H9 (cell line): ENCODE results near the gene IGF1. TPM values are rescaled to one million over a fixed set of nuclear protein-coding genes. Genes with fewer than 3 reads are reported as not detected.

Experiments
- DNase-seq: peaks from one replicate; pipeline ENCODE4 v3.0.0-alpha.2; 2017
- H2AFZ ChIP-seq: one replicate; pipeline ENCODE4 v1.6.1; 2013; ENCODE audit warnings: mild to moderate bottlenecking, low read length, control low read depth, moderate library complexity
- H2AK5ac ChIP-seq: 2 replicates; pipeline ENCODE4 v1.6.1; 2013; ENCODE audit warnings: low read length, control low read depth, mixed read lengths; ENCODE audit not compliant: insufficient read length
- H2BK120ac ChIP-seq: one replicate; pipeline ENCODE4 v1.6.1; 2013; ENCODE audit warnings: low read depth, mild to moderate bottlenecking, low read length, control low read depth, inconsistent platforms; ENCODE audit not compliant: poor library complexity, severe bottlenecking
- H2BK12ac ChIP-seq: 2 replicates; pipeline ENCODE4 v1.6.1; 2013; ENCODE audit warnings: low read length, control low read depth, mixed read lengths, low read depth; ENCODE audit not compliant: insufficient read length
- H2BK15ac ChIP-seq: 2 replicates; pipeline ENCODE4 v1.6.1; 2013; ENCODE audit warnings: low read depth, low read length, control low read depth
- H2BK20ac ChIP-seq: one replicate; pipeline ENCODE4 v1.6.1; 2013; ENCODE audit warnings: low read depth, mild to moderate bottlenecking, low read length, control low read depth, inconsistent platforms; ENCODE audit not compliant: poor library complexity, severe bottlenecking
- H2BK5ac ChIP-seq: 2 replicates; pipeline ENCODE4 v1.6.1; 2013; ENCODE audit warnings: low read length, control low read depth, mixed read lengths; ENCODE audit not compliant: insufficient read length
- H3K14ac ChIP-seq: 2 replicates; pipeline ENCODE4 v1.6.1; 2013; ENCODE audit warnings: low read length, control low read depth; ENCODE audit not compliant: insufficient read depth
- H3K18ac ChIP-seq: 2 replicates; pipeline ENCODE4 v1.6.1; 2013; ENCODE audit warnings: low read depth, mild to moderate bottlenecking, mixed read lengths, low read length, control low read depth; ENCODE audit not compliant: insufficient read length
- H3K23ac ChIP-seq: 2 replicates; pipeline ENCODE4 v1.6.1; 2013; ENCODE audit warnings: low read length, control low read depth, mixed read lengths, low read depth; ENCODE audit not compliant: insufficient read length
- H3K23me2 ChIP-seq: 2 replicates; pipeline ENCODE4 v1.6.1; 2013; ENCODE audit warnings: low read depth, mild to moderate bottlenecking, mixed read lengths, low read length, control low read depth; ENCODE audit not compliant: insufficient read length, poor library complexity, severe bottlenecking
- H3K27ac ChIP-seq: 2 replicates; pipeline ENCODE4 v1.5.1; 2013; ENCODE audit warnings: low read length, control low read depth, mixed read lengths, low read depth; ENCODE audit not compliant: insufficient read length
- H3K27me3 ChIP-seq: 2 replicates; pipeline ENCODE4 v1.6.1; 2013; ENCODE audit warnings: low read length, control low read depth, inconsistent platforms; ENCODE audit not compliant: insufficient read depth
- H3K4ac ChIP-seq: 2 replicates; pipeline ENCODE4 v1.6.1; 2013; ENCODE audit warnings: low read depth, mild to moderate bottlenecking, control low read depth, inconsistent platforms, low read length, moderate library complexity
- H3K4me1 ChIP-seq: 2 replicates; pipeline ENCODE4 v1.6.1; 2013; ENCODE audit warnings: low read length, control low read depth, inconsistent platforms; ENCODE audit not compliant: insufficient read depth
- H3K4me2 ChIP-seq: 2 replicates; pipeline ENCODE4 v1.6.1; 2013; ENCODE audit warnings: low read length, control low read depth, mixed read lengths; ENCODE audit not compliant: insufficient read length, insufficient read depth
- H3K56ac ChIP-seq: 2 replicates; pipeline ENCODE4 v1.6.1; 2013; ENCODE audit warnings: low read depth, mild to moderate bottlenecking, mixed read lengths, low read length, control low read depth; ENCODE audit not compliant: insufficient read length
- H3K79me1 ChIP-seq: 2 replicates; pipeline ENCODE4 v1.6.1; 2013; ENCODE audit warnings: low read depth, mild to moderate bottlenecking, moderate library complexity, low read length, control low read depth, inconsistent platforms; ENCODE audit not compliant: insufficient read depth, poor library complexity, severe bottlenecking
- H3K79me2 ChIP-seq: 2 replicates; pipeline ENCODE4 v1.6.1; 2013; ENCODE audit warnings: low read length, control low read depth, inconsistent platforms; ENCODE audit not compliant: insufficient read depth
- H3K9ac ChIP-seq: 2 replicates; pipeline ENCODE4 v1.6.1; 2013; ENCODE audit warnings: low read length, control low read depth, mixed read lengths; ENCODE audit not compliant: insufficient read length; ENCODE audit errors: extremely low read depth
- H3K9me3 ChIP-seq: one replicate; pipeline ENCODE4 v1.6.1; 2013; ENCODE audit warnings: low read depth, low read length, inconsistent platforms; ENCODE audit not compliant: control insufficient read depth
- H3T11ph ChIP-seq: one replicate; pipeline ENCODE4 v1.6.1; 2013; ENCODE audit warnings: mild to moderate bottlenecking, low read length, control low read depth, inconsistent platforms
- H4K20me1 ChIP-seq: one replicate; pipeline ENCODE4 v1.6.1; 2013; ENCODE audit not compliant: control insufficient read depth, insufficient read length, insufficient read depth
- H4K5ac ChIP-seq: 2 replicates; pipeline ENCODE4 v1.6.1; 2013; ENCODE audit warnings: low read depth, mild to moderate bottlenecking, mixed read lengths, low read length, control low read depth; ENCODE audit not compliant: insufficient read length
- H4K8ac ChIP-seq: replicated peaks from 2 replicates; pipeline ENCODE4 v1.6.1; 2013; ENCODE audit warnings: low read length, control low read depth, mixed read lengths, low read depth; ENCODE audit not compliant: insufficient read length
- H4K91ac ChIP-seq: 2 replicates; pipeline ENCODE4 v1.6.1; 2013; ENCODE audit warnings: low read depth, mild to moderate bottlenecking, moderate library complexity, mixed read lengths, low read length, control low read depth; ENCODE audit not compliant: insufficient read length
- H3K27ac Mint-ChIP-seq, 3 experiments: 2 replicates in 2 of 3; 3 replicates in 1 of 3; pipeline ENCODE4 v1.8.0; 2020 to 2021; ENCODE audit warnings: mixed read lengths in 3 of 3, mild to moderate bottlenecking in 1 of 3, moderate library complexity in 1 of 3
- H3K27me3 Mint-ChIP-seq: 2 replicates; pipeline ENCODE4 v1.8.0; 2021; ENCODE audit warnings: low read depth, mild to moderate bottlenecking, moderate library complexity, mixed read lengths
- H3K36me3 Mint-ChIP-seq, 3 experiments: 2 replicates in 2 of 3; 3 replicates in 1 of 3; pipeline ENCODE4 v1.8.0; 2020 to 2021; ENCODE audit warnings: low read depth in 3 of 3, mixed read lengths in 3 of 3; ENCODE audit not compliant: insufficient read depth in 1 of 3
- H3K4me1 Mint-ChIP-seq, 2 experiments: 2 replicates each; pipeline ENCODE4 v1.8.0; 2020; ENCODE audit warnings: mixed read lengths in 2 of 2
- H3K4me3 Mint-ChIP-seq, 2 experiments: 2 replicates in 1 of 2; 3 replicates in 1 of 2; pipeline ENCODE4 v1.8.0; 2020 to 2021; ENCODE audit warnings: mild to moderate bottlenecking in 2 of 2, mixed read lengths in 2 of 2, moderate library complexity in 1 of 2
- H3K9me3 Mint-ChIP-seq, 2 experiments: 2 replicates in 1 of 2; 3 replicates in 1 of 2; pipeline ENCODE4 v1.8.0; 2020; ENCODE audit warnings: mild to moderate bottlenecking in 2 of 2, mixed read lengths in 2 of 2, moderate library complexity in 1 of 2
- WGBS: extraction: QIAGEN DNeasy Blood & Tissue Kit; methylation state at CpG from one replicate; pipeline ENCODE4 v1.1.7; 2013; ENCODE audit warnings: missing lambda C conversion rate, low lambda C conversion rate, mixed read lengths; ENCODE audit not compliant: insufficient read length; ENCODE audit errors: extremely low coverage; 5-methylcytosine and 5-hydroxymethylcytosine counted together
- total RNA-seq: library from RNA; stranded (reverse); gene quantifications from 2 replicates; pipeline ENCODE4 v1.2.1, GENCODE V29; 2021
- TF ChIP-seq, protein P1 (sequence below): fragments of 200-600 bp; sonication (generic); conservative IDR thresholded peaks from 3 replicates; pipeline ENCODE4 v1.8.0; 2021; ENCODE audit warnings: antibody characterized with exemption, mild to moderate bottlenecking

Gene IGF1
- total RNA-seq, 1 experiment from 2014 or later = not detected

DNA sequence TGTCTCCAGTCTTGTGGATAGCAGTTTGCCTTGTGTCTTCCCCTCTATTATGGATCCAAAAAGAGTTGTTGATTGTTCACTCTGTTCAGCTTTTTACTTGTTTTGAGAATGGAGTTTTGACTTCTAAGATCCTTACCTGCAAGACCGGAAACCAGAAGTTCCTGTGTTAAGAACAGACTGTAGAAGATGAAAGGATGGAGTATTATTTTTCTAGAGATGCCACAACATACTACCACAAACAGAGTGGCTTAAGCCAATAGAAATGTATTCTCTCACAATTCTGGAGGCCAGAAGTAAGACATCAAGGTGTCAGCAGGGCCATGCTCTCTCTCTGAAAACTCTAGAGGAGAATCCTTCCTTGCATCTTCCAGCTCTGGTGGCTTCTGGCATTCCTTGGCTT, 95.0 kb downstream of the IGF1 start:
- Histone ChIP-seq H4K91ac (no peak overlapping the region), H3K79me2 (no peaks in the 10 kb centered on the region), H4K8ac (no peak overlapping the region), H4K20me1 (no peaks in the 10 kb centered on the region), H3K79me1 (no peaks in the 10 kb centered on the region), H3K27me3 (no peaks in the 10 kb centered on the region), H2AK5ac (no peak overlapping the region), H2BK15ac (no peak overlapping the region), H2BK12ac (no peak overlapping the region), H3K23me2 (no peaks in the 10 kb centered on the region), H3K9me3 (no peaks in the 10 kb centered on the region), H3K9ac (no peak overlapping the region), H3K14ac (no peak overlapping the region), H3K18ac (no peak overlapping the region), H3K4me1 (no peaks in the 10 kb centered on the region), H3K23ac (no peak overlapping the region), H3K4me2 (no peak overlapping the region), H2AFZ (no peak overlapping the region), H3K56ac (no peak overlapping the region), H2BK5ac (no peak overlapping the region), H3K27ac (no peak overlapping the region), H3T11ph (no peak overlapping the region), H2BK120ac (no peak overlapping the region), H3K4ac (no peak overlapping the region), H4K5ac (no peak overlapping the region), H2BK20ac (no peak overlapping the region)
- DNase-seq = no peak
- H3K4me1 Mint-ChIP-seq = no peaks in the 10 kb centered on the region
- peaks cover 12 to 20% of the 10 kb centered on the region in 2 experiments for H3K9me3 Mint-ChIP-seq
- H3K27me3 Mint-ChIP-seq = no peaks in the 10 kb centered on the region
- H3K4me3 Mint-ChIP-seq = no peak overlapping the region
- no CpG with 5 or more reads among the region's 1 CpG for WGBS
- H3K27ac Mint-ChIP-seq = no peak overlapping the region
- H3K36me3 Mint-ChIP-seq = peaks cover 0 to 5% (median 0%) of the 10 kb centered on the region in 3 experiments; a peak in 4 of 7 replicates
- TF ChIP-seq, protein P1, sequence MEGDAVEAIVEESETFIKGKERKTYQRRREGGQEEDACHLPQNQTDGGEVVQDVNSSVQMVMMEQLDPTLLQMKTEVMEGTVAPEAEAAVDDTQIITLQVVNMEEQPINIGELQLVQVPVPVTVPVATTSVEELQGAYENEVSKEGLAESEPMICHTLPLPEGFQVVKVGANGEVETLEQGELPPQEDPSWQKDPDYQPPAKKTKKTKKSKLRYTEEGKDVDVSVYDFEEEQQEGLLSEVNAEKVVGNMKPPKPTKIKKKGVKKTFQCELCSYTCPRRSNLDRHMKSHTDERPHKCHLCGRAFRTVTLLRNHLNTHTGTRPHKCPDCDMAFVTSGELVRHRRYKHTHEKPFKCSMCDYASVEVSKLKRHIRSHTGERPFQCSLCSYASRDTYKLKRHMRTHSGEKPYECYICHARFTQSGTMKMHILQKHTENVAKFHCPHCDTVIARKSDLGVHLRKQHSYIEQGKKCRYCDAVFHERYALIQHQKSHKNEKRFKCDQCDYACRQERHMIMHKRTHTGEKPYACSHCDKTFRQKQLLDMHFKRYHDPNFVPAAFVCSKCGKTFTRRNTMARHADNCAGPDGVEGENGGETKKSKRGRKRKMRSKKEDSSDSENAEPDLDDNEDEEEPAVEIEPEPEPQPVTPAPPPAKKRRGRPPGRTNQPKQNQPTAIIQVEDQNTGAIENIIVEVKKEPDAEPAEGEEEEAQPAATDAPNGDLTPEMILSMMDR = no peak
